SK-MEL-5 (cell line): ENCODE results near the gene MAPK1. TPM values are rescaled to one million over a fixed set of nuclear protein-coding genes. Genes with fewer than 3 reads are reported as not detected.
"Not testable (repeated sequence)": the region's sequence is repeated elsewhere in the genome, so short reads cannot be mapped to it uniquely, and the experiment has no call there.

Experiments
- DNase-seq: peaks from one replicate; pipeline ENCODE4 v3.0.0-alpha.2; 2016; ENCODE audit warnings: low read depth, low spot score
- in situ Hi-C: cut with HindIII; loops from 2 replicates; pipeline ENCODE4 v1.10.0; 2016; ENCODE audit warnings: low sequenced_read_pairs, high pct_unique_total_duplicates, low pct_unique_long_range_greater_than_20kb
- polyA plus RNA-seq, 2 experiments: library from polyadenylated mRNA; depleted of rRNA; stranded (reverse); fragments of >200 nt; gene quantifications; 2 replicates each; pipeline ENCODE4 v1.2.3, GENCODE V29; 2015
- total RNA-seq: library from RNA; depleted of rRNA; stranded (reverse); fragments of >200 nt; shearing (Covaris generic); gene quantifications from 2 replicates; pipeline ENCODE4 v1.2.3, GENCODE V29; 2014; rRNA removed

The MAPK1 gene
- 84.3 and 86.6 TPM in 2 replicates for total RNA-seq
- 77.3 and 79.3 TPM in 2 replicates for polyA plus RNA-seq (2015; cell fraction: cytosol; rRNA removed)
- polyA plus RNA-seq (2015; cell fraction: nucleus; rRNA removed), result 26.7 and 29.9 TPM in 2 replicates

GRCh38 chr22:21867528-21868266 is at the start of gene MAPK1:
Gene MAPK1 (minus strand): TSS chr22:21867645. CDS start chr22:21867440, 205 bp downstream.
- in situ Hi-C loops, result no loop called here
- DNase-seq, result peak; percentile 90

- DNase-seq, result no peak
- in situ Hi-C loops, result no loop called here
Observed at GRCh38 chr22:21916309-21916918, 49.0 kb upstream of the MAPK1 start.

GRCh38 chr22:21915624-21916308 is 48.3 kb upstream of the MAPK1 start:
- in situ Hi-C loops, result no loop called here
- DNase-seq, result no peak

- in situ Hi-C loops, DNase-seq: not testable (repeated sequence)
Observed at GRCh38 chr22:21914033-21914642, 46.7 kb upstream of the MAPK1 start.

- in situ Hi-C loops, DNase-seq: not testable (repeated sequence)
Observed at GRCh38 chr22:21910367-21910766, 42.9 kb upstream of the MAPK1 start.

- in situ Hi-C loops, result no loop called here
- DNase-seq, result no peak
Observed at GRCh38 chr22:21909871-21910270, 42.4 kb upstream of the MAPK1 start.

- no peak for DNase-seq
- in situ Hi-C loops, result no loop called here
Observed at GRCh38 chr22:21907638-21908522, 40.4 kb upstream of the MAPK1 start.

- in situ Hi-C loops, DNase-seq: not testable (repeated sequence)
Observed at GRCh38 chr22:21905234-21905633, 37.8 kb upstream of the MAPK1 start.

GRCh38 chr22:21904250-21904789 is 36.9 kb upstream of the MAPK1 start:
- in situ Hi-C loops, result no loop called here
- no peak for DNase-seq

- in situ Hi-C loops, result no loop called here
Observed at GRCh38 chr22:21903283-21903682, 35.8 kb upstream of the MAPK1 start.

GRCh38 chr22:21902296-21903087 is 35.0 kb upstream of the MAPK1 start:
- in situ Hi-C loops, result no loop called here
- no peak for DNase-seq

More at GRCh38 chr22:21903283-21903682, 35.8 kb upstream of the MAPK1 start:
- no peak for DNase-seq

- in situ Hi-C loops, result no loop called here
Observed at GRCh38 chr22:21898354-21898896, 31.0 kb upstream of the MAPK1 start.

GRCh38 chr22:21896951-21897513 is 29.6 kb upstream of the MAPK1 start:
- in situ Hi-C loops, result no loop called here
- no peak for DNase-seq

More at GRCh38 chr22:21898354-21898896, 31.0 kb upstream of the MAPK1 start:
- no peak for DNase-seq

GRCh38 chr22:21896275-21896674 is 28.8 kb upstream of the MAPK1 start:
- DNase-seq, in situ Hi-C loops: not testable (repeated sequence)

- in situ Hi-C loops, result no loop called here
- no peak for DNase-seq
Observed at GRCh38 chr22:21894799-21895198, 27.4 kb upstream of the MAPK1 start.
